ENCODE measurements around the gene ADAMTS3. TPM values are rescaled to one million over a fixed set of nuclear protein-coding genes. Genes with fewer than 3 reads are reported as not detected.

ADAMTS3 gene
- total RNA-seq, 1 experiment from 2014 or later, result 4.4 TPM

- no peak for TF ChIP-seq ZNF232 (CRISPR knock-in tag; IDR thresholded peaks at IDR 0.05)
- no peak for TF ChIP-seq ZNF317 (CRISPR knock-in tag; IDR thresholded peaks at IDR 0.05; ENCODE audit: borderline replicate concordance, low read depth)
- TF ChIP-seq JAZF1 (CRISPR knock-in tag; IDR thresholded peaks at IDR 0.05), result no peak
- no peak for TF ChIP-seq SMAD4 (CRISPR knock-in tag; IDR thresholded peaks at IDR 0.05)
- no peak for TF ChIP-seq ATF1 (CRISPR knock-in tag; IDR thresholded peaks at IDR 0.05)
- no peak for TF ChIP-seq USF2 (CRISPR knock-in tag; IDR thresholded peaks at IDR 0.05)
Observed at GRCh38 chr4:72446353-72447055, 122.5 kb downstream of the ADAMTS3 start (continued).

- no peak overlapping the region for H3K4me3 Mint-ChIP-seq
- H3K9me3 Mint-ChIP-seq, result peaks cover 3% of the 10 kb centered on the region; the same call in 1 of the 2 replicates
- peaks cover 3% of the 10 kb centered on the region; the same call in 1 of the 2 replicates for H3K4me1 Mint-ChIP-seq
- no peaks in the 10 kb centered on the region for H3K27me3 Mint-ChIP-seq (ENCODE audit: low read depth)
- CTCF ChIA-PET, result no interaction called here
- no peak for ATAC-seq
- POLR2A ChIA-PET, result no interaction called here
- TF ChIP-seq SOX15 (CRISPR knock-in tag; IDR thresholded peaks at IDR 0.05) (no peak), MLX (CRISPR knock-in tag; IDR thresholded peaks at IDR 0.05) (no peak), CREM (CRISPR knock-in tag; IDR thresholded peaks at IDR 0.05) (no peak), HMGXB4 (CRISPR knock-in tag; IDR thresholded peaks at IDR 0.05) (no peak), CBFB (CRISPR knock-in tag; IDR thresholded peaks at IDR 0.05; ENCODE audit: low read depth) (no peak), ATF3 (CRISPR knock-in tag; conservative IDR thresholded peaks at IDR 0.05) (no peak)
- no peak for DNase-seq (ENCODE audit: low spot score)
- no peak overlapping the region for H3K27ac Mint-ChIP-seq
- no peaks in the 10 kb centered on the region for H3K36me3 Mint-ChIP-seq
Observed at GRCh38 chr4:72444092-72444491, 124.9 kb downstream of the ADAMTS3 start.

- CTCF ChIA-PET, result no interaction called here
- DNase-seq (ENCODE audit: low spot score), result no peak
- TF ChIP-seq RELA (CRISPR knock-in tag; IDR thresholded peaks at IDR 0.05; ENCODE audit: borderline replicate concordance) (no peak), RORB (CRISPR knock-in tag; IDR thresholded peaks at IDR 0.05) (no peak), CTCF (IDR thresholded peaks at IDR 0.05) (no peak), TEAD1 (CRISPR knock-in tag; IDR thresholded peaks at IDR 0.05) (no peak), ZSCAN18 (CRISPR knock-in tag; IDR thresholded peaks at IDR 0.05) (no peak), ATF6 (CRISPR knock-in tag; IDR thresholded peaks at IDR 0.05) (no peak), ZNF532 (CRISPR knock-in tag; IDR thresholded peaks at IDR 0.05; ENCODE audit: borderline replicate concordance) (no peak), NFE2L1 (CRISPR knock-in tag; IDR thresholded peaks at IDR 0.05) (no peak), TP53 (CRISPR knock-in tag; IDR thresholded peaks at IDR 0.05) (no peak)
Observed at GRCh38 chr4:72442715-72443114, 126.3 kb downstream of the ADAMTS3 start.

More at GRCh38 chr4:72442715-72443114, 126.3 kb downstream of the ADAMTS3 start:
- Mint-ChIP-seq H3K27ac (no peak overlapping the region), H3K4me1 (peaks cover 6% of the 10 kb centered on the region), H3K9me3 (peaks cover 3% of the 10 kb centered on the region; the same call in 1 of the 2 replicates), H3K27me3 (ENCODE audit: low read depth) (no peaks in the 10 kb centered on the region), H3K4me3 (no peak overlapping the region), H3K36me3 (no peaks in the 10 kb centered on the region)
- ATAC-seq, result no peak
- POLR2A ChIA-PET, result no interaction called here
